Endothelial cell of umbilical vein (primary cell): ENCODE results near the gene MAML2. TPM values are rescaled to one million over a fixed set of nuclear protein-coding genes. Genes with fewer than 3 reads are reported as not detected.

Experiments used
- BruUV-seq: library from RNA; stranded (reverse); fragments of 400-500 nt; replicated peaks from 2 replicates; lab custom pipeline; 2021; lab: Mats Ljungman, UMichigan
- CTCF ChIA-PET: fragments of 300-600, 350-600 bp; sonication (Branson Sonifier 250); formaldehyde crosslinking; loops from one replicate; lab custom pipeline; 2021; ENCODE audit warnings: antibody characterized with exemption, inconsistent platforms; lab: Charles Lee
- POLR2A ChIA-PET: fragments of 300-600, 350-600 bp; sonication (Branson Sonifier 250); formaldehyde crosslinking; loops from one replicate; lab custom pipeline; 2021; ENCODE audit warnings: antibody characterized with exemption, inconsistent platforms; lab: Charles Lee
- DNase-seq: peaks from one replicate; pipeline ENCODE4 v3.0.0-alpha.2; 2011; ENCODE audit warnings: low read depth, low spot score
- FAIRE-seq: peaks from 2 replicates; lab custom pipeline; 2011; peaks lifted over from hg19 to GRCh38; lab: Jason Lieb, UNC
- H2AFZ ChIP-seq: 2 replicates; pipeline ENCODE4 v1.6.0; 2012; ENCODE audit warnings: low read depth, low read length, control low read depth, inconsistent platforms
- H3K27ac ChIP-seq: 2 replicates; pipeline ENCODE4 v1.5.1; 2011; ENCODE audit warnings: low read depth, mild to moderate bottlenecking, control low read depth, low read length, moderate library complexity; ENCODE audit not compliant: insufficient read depth
- H3K27me3 ChIP-seq, 2 experiments: 2 replicates each; pipeline versions ENCODE4 v1.6.0 to v1.6.1; 2011; ENCODE audit warnings: low read length in 2 of 2, mixed read lengths in 1 of 2; ENCODE audit not compliant: control insufficient read depth in 2 of 2, insufficient read depth in 2 of 2
- H3K36me3 ChIP-seq, 2 experiments: 2 replicates in 1 of 2; 3 replicates in 1 of 2; pipeline ENCODE4 v1.5.1; 2011; ENCODE audit warnings: low read length in 2 of 2, mild to moderate bottlenecking in 1 of 2, moderate library complexity in 1 of 2; ENCODE audit not compliant: control insufficient read depth in 2 of 2, insufficient read depth in 2 of 2; ENCODE audit errors: extremely low read depth in 1 of 2
- H3K4me1 ChIP-seq: 3 replicates; pipeline ENCODE4 v1.5.1; 2011; ENCODE audit warnings: mild to moderate bottlenecking, low read length; ENCODE audit not compliant: control insufficient read depth, insufficient read depth; ENCODE audit errors: extremely low read depth
- H3K4me2 ChIP-seq: 2 replicates; pipeline ENCODE4 v1.6.1; 2011; ENCODE audit warnings: low read length, control low read depth, mixed read lengths; ENCODE audit not compliant: insufficient read depth
- H3K4me3 ChIP-seq, 3 experiments: fragments of 200-600 bp in 1 of 3; sonication (generic), shearing (Covaris generic) in 1 of 3; replicated peaks in 1 of 3; 2 replicates each; pipeline ENCODE4 v1.5.1; 2011 to 2016; ENCODE audit warnings: control low read depth in 3 of 3, low read length in 3 of 3, mild to moderate bottlenecking in 2 of 3, inconsistent platforms in 1 of 3, low read depth in 1 of 3, moderate library complexity in 1 of 3; ENCODE audit not compliant: insufficient read depth in 1 of 3
- H3K79me2 ChIP-seq: 2 replicates; pipeline ENCODE4 v1.6.0; 2012; ENCODE audit warnings: low read length, inconsistent platforms; ENCODE audit not compliant: control insufficient read depth, insufficient read depth
- H3K9ac ChIP-seq: replicated peaks from 2 replicates; pipeline ENCODE3; 2011; ENCODE audit warnings: low read length, control low read depth; ENCODE audit not compliant: insufficient read depth; ENCODE audit errors: extremely low read depth
- H3K9me1 ChIP-seq: replicated peaks from 3 replicates; pipeline ENCODE4 v1.6.0; 2011; ENCODE audit warnings: mild to moderate bottlenecking, low read length; ENCODE audit not compliant: control insufficient read depth, insufficient read depth; ENCODE audit errors: extremely low read depth
- H3K9me3 ChIP-seq: replicated peaks from 2 replicates; pipeline ENCODE4 v1.5.1; 2012; ENCODE audit warnings: low read length, inconsistent platforms; ENCODE audit not compliant: control insufficient read depth, insufficient read depth
- H4K20me1 ChIP-seq: replicated peaks from 2 replicates; pipeline ENCODE3; 2011; ENCODE audit warnings: mild to moderate bottlenecking, low read length; ENCODE audit not compliant: control insufficient read depth, insufficient read depth; ENCODE audit errors: extremely low read depth
- EZH2 ChIP-seq: IDR thresholded peaks from 2 replicates; pipeline ENCODE4 v1.6.1; 2012; ENCODE audit warnings: borderline replicate concordance, low read depth, mild to moderate bottlenecking, moderate library complexity, low read length, inconsistent platforms; ENCODE audit not compliant: severe bottlenecking
- FOS ChIP-seq: IDR thresholded peaks from 2 replicates; pipeline ENCODE4 v1.6.1; 2011; ENCODE audit warnings: mild to moderate bottlenecking, low read length, moderate library complexity, borderline replicate concordance; ENCODE audit not compliant: insufficient read depth
- GATA2 ChIP-seq: IDR thresholded peaks from 2 replicates; pipeline ENCODE4 v1.7.0; 2011; ENCODE audit warnings: low read depth, mild to moderate bottlenecking, moderate library complexity, mixed read lengths, low read length; ENCODE audit not compliant: insufficient read length, insufficient read depth
- JUN ChIP-seq: IDR thresholded peaks from 2 replicates; pipeline ENCODE4 v1.6.1; 2011; ENCODE audit warnings: borderline replicate concordance, low read depth; ENCODE audit not compliant: insufficient read length, insufficient read depth
- MYC ChIP-seq: IDR thresholded peaks from one replicate; pipeline ENCODE4 v1.6.1; 2011; ENCODE audit warnings: mild to moderate bottlenecking, low read depth, low read length
- POLR2A ChIP-seq: IDR thresholded peaks from 2 replicates; pipeline ENCODE4 v1.6.1; 2012; ENCODE audit warnings: low read depth, mild to moderate bottlenecking, control low read depth, low read length
- POLR2AphosphoS5 ChIP-seq: IDR thresholded peaks from 2 replicates; pipeline ENCODE4 v1.6.1; 2012; ENCODE audit warnings: low read depth, mild to moderate bottlenecking, control low read depth, low read length, moderate library complexity; ENCODE audit not compliant: insufficient read depth
- dilution Hi-C: fragments of 300-500 bp; cut with MboI; formaldehyde crosslinking; loops from one replicate; pipeline ENCODE4 v1.15.0; 2019; ENCODE audit warnings: low sequenced_read_pairs; ENCODE audit not compliant: extremely low pct_ligation_motif_present
- intact Hi-C: fragments of 100-400 bp; cut with micrococcal nuclease; formaldehyde crosslinking; loops from one replicate; pipeline ENCODE4 v1.10.0; 2022
- polyA plus RNA-seq, 4 experiments: library from polyadenylated mRNA; depleted of rRNA in 3 of 4; stranded (reverse) in 3 of 4; unstranded in 1 of 4; fragments of >200 nt; gene quantifications; 2 replicates each; pipeline versions ENCODE4 v1.2.1 to v1.2.3, GENCODE V29; 2011 to 2012; ENCODE audit warnings: missing spikeins in 1 of 4
- total RNA-seq: library from RNA; stranded (reverse); gene quantifications from 2 replicates; pipeline ENCODE4 v1.2.3, GENCODE V29; 2021
- TF ChIP-seq, protein P1 (sequence below), 2 donors: IDR thresholded peaks; 1 replicate in 1 of 2; 2 replicates in 1 of 2; pipeline ENCODE4 v1.5.1; 2011; ENCODE audit warnings: low read length in 2 of 2, mild to moderate bottlenecking in 2 of 2, moderate library complexity in 2 of 2, control low read depth in 1 of 2, inconsistent platforms in 1 of 2, low read depth in 1 of 2; ENCODE audit not compliant: insufficient read depth in 1 of 2; ENCODE audit errors: extremely low read depth in 1 of 2
- TF ChIP-seq, protein P2 (sequence below): IDR thresholded peaks from 2 replicates; pipeline ENCODE4 v1.6.1; 2011; ENCODE audit not compliant: insufficient read depth, insufficient read length

Gene MAML2
- total and polyA plus RNA-seq, 2 donors (not counting 3 experiments of a cell fraction or from before 2014, with no cell fraction given): 12.4 to 16.8 TPM

DNA sequence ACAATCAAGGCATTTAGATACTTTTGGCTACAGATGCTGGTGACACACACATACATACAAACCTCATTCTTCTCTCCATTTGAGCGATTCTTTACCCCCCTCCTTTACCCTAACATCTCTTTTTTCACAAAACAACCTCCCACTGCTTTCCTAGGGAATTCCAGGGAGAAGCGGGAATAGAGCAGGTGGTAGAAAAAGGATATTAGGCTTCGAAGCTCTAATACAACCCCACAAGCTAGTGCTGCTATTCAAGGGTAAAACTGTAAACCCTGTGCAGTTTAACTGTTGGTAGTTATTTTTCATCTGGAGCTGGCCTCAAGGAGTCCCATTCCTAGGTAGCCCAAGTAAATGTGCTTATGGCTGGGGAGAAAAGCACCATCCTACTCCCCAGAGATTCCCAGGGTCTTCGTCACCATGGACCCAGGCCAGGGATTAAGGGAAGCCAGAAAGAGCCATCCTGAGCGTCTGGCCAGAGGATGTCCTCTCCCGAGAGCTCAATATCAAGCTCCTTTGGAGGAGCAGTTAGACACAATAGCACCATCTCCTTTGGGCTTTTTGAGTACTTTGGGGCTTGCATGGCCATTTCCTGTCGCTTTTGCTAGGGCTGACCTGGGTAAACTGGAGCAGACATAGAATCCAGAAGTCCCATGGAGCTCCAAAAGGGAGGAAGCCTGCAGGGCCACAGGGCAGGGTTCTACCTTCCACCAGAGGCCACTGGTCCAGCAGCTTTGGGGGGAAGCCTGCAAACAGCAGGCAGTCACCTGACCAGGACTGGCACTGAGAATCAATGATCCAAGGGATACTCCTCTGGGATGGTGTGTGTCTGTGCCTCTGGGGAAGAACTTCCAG lies 3.1 kb downstream of the MAML2 start:
- no peaks in the 10 kb centered on the region for H3K9me1 ChIP-seq
- H3K4me3 ChIP-seq: no peak overlapping the region
- no peak overlapping the region for H2AFZ ChIP-seq
- CTCF ChIA-PET: interaction anchor here (0.7 to 8.5 kb wide), 10 partner anchors 8 to 550 kb away, joined by 3 to 215 read pairs (median 16); partner anchors contain the start of genes CEP57 and FAM76B
- H3K36me3 ChIP-seq: no peaks in the 10 kb centered on the region
- no peak overlapping the region for H3K9ac ChIP-seq
- dilution Hi-C loops (no loop called here), intact Hi-C loops (loop anchor here (5.0 kb wide), 1 partner anchor 238 kb away; no protein-coding TSS in a partner anchor)
- no peaks in the 10 kb centered on the region for H3K9me3 ChIP-seq
- no TSS peak for BruUV-seq
- peak overlapping the region; percentile 48 for H3K4me2 ChIP-seq
- H3K27me3 ChIP-seq: no peaks in the 10 kb centered on the region
- DNase-seq (no peak), FAIRE-seq (no peak)
- no peak overlapping the region for H3K27ac ChIP-seq
- no peak for TF ChIP-seq POLR2AphosphoS5
- TF ChIP-seq, protein P1, sequence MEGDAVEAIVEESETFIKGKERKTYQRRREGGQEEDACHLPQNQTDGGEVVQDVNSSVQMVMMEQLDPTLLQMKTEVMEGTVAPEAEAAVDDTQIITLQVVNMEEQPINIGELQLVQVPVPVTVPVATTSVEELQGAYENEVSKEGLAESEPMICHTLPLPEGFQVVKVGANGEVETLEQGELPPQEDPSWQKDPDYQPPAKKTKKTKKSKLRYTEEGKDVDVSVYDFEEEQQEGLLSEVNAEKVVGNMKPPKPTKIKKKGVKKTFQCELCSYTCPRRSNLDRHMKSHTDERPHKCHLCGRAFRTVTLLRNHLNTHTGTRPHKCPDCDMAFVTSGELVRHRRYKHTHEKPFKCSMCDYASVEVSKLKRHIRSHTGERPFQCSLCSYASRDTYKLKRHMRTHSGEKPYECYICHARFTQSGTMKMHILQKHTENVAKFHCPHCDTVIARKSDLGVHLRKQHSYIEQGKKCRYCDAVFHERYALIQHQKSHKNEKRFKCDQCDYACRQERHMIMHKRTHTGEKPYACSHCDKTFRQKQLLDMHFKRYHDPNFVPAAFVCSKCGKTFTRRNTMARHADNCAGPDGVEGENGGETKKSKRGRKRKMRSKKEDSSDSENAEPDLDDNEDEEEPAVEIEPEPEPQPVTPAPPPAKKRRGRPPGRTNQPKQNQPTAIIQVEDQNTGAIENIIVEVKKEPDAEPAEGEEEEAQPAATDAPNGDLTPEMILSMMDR (IDR thresholded peaks at IDR 0.05; ENCODE audit: extremely low read depth in 1 of 2, insufficient read depth in 1 of 2, low read depth in 1 of 2, low read length in 2 of 2): no peak
- TF ChIP-seq FOS: no peak
- no peak for TF ChIP-seq POLR2A
- no peak for TF ChIP-seq JUN
- TF ChIP-seq, protein P2, sequence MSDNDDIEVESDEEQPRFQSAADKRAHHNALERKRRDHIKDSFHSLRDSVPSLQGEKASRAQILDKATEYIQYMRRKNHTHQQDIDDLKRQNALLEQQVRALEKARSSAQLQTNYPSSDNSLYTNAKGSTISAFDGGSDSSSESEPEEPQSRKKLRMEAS: no peak
- TF ChIP-seq MYC: no peak
- no peak for TF ChIP-seq EZH2
- TF ChIP-seq GATA2: no peak
- peaks cover 30% of the 10 kb centered on the region for H3K4me1 ChIP-seq
- POLR2A ChIA-PET: no interaction called here
- H4K20me1 ChIP-seq: no peaks in the 10 kb centered on the region
- H3K79me2 ChIP-seq: peaks cover 35% of the 10 kb centered on the region
